Stimulated activated CD4-positive, alpha-beta T cell treated with anti-CD3 and anti-CD28 coated beads, Interleukin-15, amount 100 ng/mL, for 24 hours (primary cell): Measurements from ENCODE around the gene NSMCE1.
"Not testable (repeated sequence)": the region's sequence is repeated elsewhere in the genome, so short reads cannot be mapped to it uniquely, and the experiment has no call there.

Source experiments
- DNase-seq: peaks from one replicate; pipeline ENCODE4 v3.0.0-alpha.2; 2020

The NSMCE1 gene

GRCh38 chr16:27302126-27302525 is 33.6 kb upstream of the NSMCE1 start:
- no peak for DNase-seq

- DNase-seq: no peak
These were observed 32.8 kb upstream of the NSMCE1 start for GRCh38 chr16:27301236-27301861.

- no peak for DNase-seq
These were observed 29.6 kb upstream of the NSMCE1 start for GRCh38 chr16:27298132-27298531.

GRCh38 chr16:27293343-27293742 is 24.8 kb upstream of the NSMCE1 start:
- no peak for DNase-seq

- DNase-seq: no peak
These were observed 23.2 kb upstream of the NSMCE1 start for GRCh38 chr16:27291722-27292240.

GRCh38 chr16:27291106-27291505 is 22.5 kb upstream of the NSMCE1 start:
- no peak for DNase-seq

GRCh38 chr16:27290562-27290961 is 22.0 kb upstream of the NSMCE1 start:
- peak; percentile 34 for DNase-seq

GRCh38 chr16:27289669-27290068 is 21.1 kb upstream of the NSMCE1 start:
- DNase-seq: peak; percentile 35

- not testable (repeated sequence) for DNase-seq
These were observed 19.7 kb upstream of the NSMCE1 start for GRCh38 chr16:27288313-27288712.

GRCh38 chr16:27287887-27288286 is 19.3 kb upstream of the NSMCE1 start:
- DNase-seq: no peak

- DNase-seq: no peak
These were observed 18.7 kb upstream of the NSMCE1 start for GRCh38 chr16:27287051-27287811.

GRCh38 chr16:27286451-27286850 is 17.9 kb upstream of the NSMCE1 start:
- no peak for DNase-seq

- DNase-seq: no peak
These were observed 17.2 kb upstream of the NSMCE1 start for GRCh38 chr16:27285676-27286196.

GRCh38 chr16:27284865-27285675 is 16.5 kb upstream of the NSMCE1 start:
- DNase-seq: no peak

GRCh38 chr16:27281243-27281642 is 12.7 kb upstream of the NSMCE1 start:
- DNase-seq: no peak

GRCh38 chr16:27275394-27275793 is 6.8 kb upstream of the NSMCE1 start:
- DNase-seq: no peak

- DNase-seq: not testable (repeated sequence)
These were observed 5.9 kb upstream of the NSMCE1 start for GRCh38 chr16:27274424-27274874.

GRCh38 chr16:27273670-27274423 is 5.3 kb upstream of the NSMCE1 start:
- DNase-seq: peak; percentile 71

GRCh38 chr16:27273330-27273669 is 4.7 kb upstream of the NSMCE1 start:
- no peak for DNase-seq

GRCh38 chr16:27272697-27273096 is 4.1 kb upstream of the NSMCE1 start:
- not testable (repeated sequence) for DNase-seq

- no peak for DNase-seq
These were observed 3.5 kb upstream of the NSMCE1 start for GRCh38 chr16:27272076-27272475.

GRCh38 chr16:27270349-27270748 is 1.8 kb upstream of the NSMCE1 start:
- no peak for DNase-seq
